Transverse colon (tissue), 4 donors: ENCODE measurements around the gene NAA40. TPM values are rescaled to one million over a fixed set of nuclear protein-coding genes. Genes with fewer than 3 reads are reported as not detected.

Source experiments
- DNase-seq: peaks from one replicate; pipeline ENCODE4 v3.0.0-alpha.2; 2019
- H3K27ac ChIP-seq, 4 donors: fragments of 200-600 bp; sonication (generic); 2 replicates each; pipeline ENCODE4 v1.5.1; 2016 to 2018; ENCODE audit warnings: inconsistent platforms in 4 of 4
- H3K27me3 ChIP-seq: fragments of 200-600 bp; sonication (generic); 2 replicates; pipeline ENCODE4 v1.5.1; 2017; ENCODE audit warnings: inconsistent platforms
- H3K36me3 ChIP-seq, 4 donors: fragments of 200-600 bp; sonication (generic); 2 replicates each; pipeline ENCODE4 v1.5.1; 2017 to 2019; ENCODE audit warnings: inconsistent platforms in 4 of 4
- H3K4me1 ChIP-seq, 4 donors: fragments of 200-600 bp; sonication (generic); 2 replicates each; pipeline ENCODE4 v1.5.1; 2017 to 2020; ENCODE audit warnings: inconsistent platforms in 4 of 4
- H3K4me3 ChIP-seq, 4 donors: fragments of 200-600 bp; sonication (generic); 1 replicate in 1 of 4; 2 replicates in 3 of 4; pipeline versions ENCODE4 v1.5.1 to v1.6.1; 2017 to 2019; ENCODE audit warnings: inconsistent platforms in 4 of 4
- H3K9me3 ChIP-seq, 2 donors: fragments of 200-600 bp; sonication (generic); 2 replicates each; pipeline ENCODE4 v1.5.1; 2017 to 2019; ENCODE audit warnings: inconsistent platforms in 2 of 2
- CTCF ChIP-seq, 5 experiments: fragments of 200-600 bp in 3 of 5; fragments of 450-650 bp in 2 of 5; sonication (generic) in 3 of 5; IDR thresholded peaks; 1 replicate in 2 of 5; 2 replicates in 3 of 5; pipeline ENCODE4 v1.5.1; 2016 to 2017; ENCODE audit warnings: antibody characterized with exemption in 5 of 5, inconsistent platforms in 3 of 5, mild to moderate bottlenecking in 2 of 5, moderate library complexity in 1 of 5
- EP300 ChIP-seq: sonication (generic); formaldehyde crosslinking; IDR thresholded peaks from one replicate; pipeline ENCODE4 v1.6.1; 2017; ENCODE audit warnings: antibody characterized with exemption, low read depth
- POLR2A ChIP-seq: fragments of 450-650 bp; IDR thresholded peaks from one replicate; pipeline ENCODE4 v1.6.1; 2016; ENCODE audit warnings: antibody characterized with exemption, mild to moderate bottlenecking, moderate library complexity
- POLR2AphosphoS5 ChIP-seq, 3 donors: sonication (generic); formaldehyde crosslinking; IDR thresholded peaks; one replicate each; pipeline ENCODE4 v1.6.1; 2016; ENCODE audit warnings: antibody characterized with exemption in 3 of 3
- WGBS, 2 donors: methylation state at CpG; one replicate each; pipeline ENCODE4 v1.1.5; 2018; ENCODE audit warnings: low coverage in 1 of 2; 5-methylcytosine and 5-hydroxymethylcytosine counted together
- in situ Hi-C, 4 donors: fragments of 200-750 bp; cut with MboI; loops; one replicate each; pipeline versions ENCODE4 v1.15.0 to v1.15.1; 2017; ENCODE audit warnings: low sequenced_read_pairs in 3 of 4, low pct_ligation_motif_present in 1 of 4, low pct_unique_long_range_greater_than_20kb in 1 of 4
- intact Hi-C: fragments of 100-400 bp; cut with DNase I; formaldehyde crosslinking; loops from one replicate; pipeline ENCODE4 v1.15.1; 2023; ENCODE audit warnings: low total_unique reads
- small RNA-seq, 4 donors: library from RNA; depleted of rRNA; stranded (forward); fragments of <200 nt; gene quantifications; one replicate each; pipeline ENCODE3, GENCODE V24; 2016
- total RNA-seq, 4 donors: library from RNA; depleted of rRNA; stranded (reverse); fragments of >200 nt; gene quantifications; one replicate each; pipeline ENCODE4 v1.1.0, GENCODE V29; 2016

The NAA40 gene
- total RNA-seq, 4 donors from 2014 or later, result 25.8 to 36.6 (median 34.3) TPM

GRCh38 chr11:64005691-64006090 is 66.9 kb downstream of the NAA40 start:
- Histone ChIP-seq H3K4me1 (peaks cover 3 to 20% (median 16%) of the 10 kb centered on the region in 4 donors), H3K27ac (no peak overlapping the region), H3K36me3 (no peaks in the 10 kb centered on the region), H3K9me3 (no peaks in the 10 kb centered on the region), H3K27me3 (peaks cover 9% of the 10 kb centered on the region), H3K4me3 (no peak overlapping the region)
- WGBS, 2 donors, result 89% methylated on average over 4 of the region's 4 CpGs; no CpG with 5 or more reads in 1 of the 2 donors
- in situ Hi-C loops, result loop anchor here in 1 of 4 donors (10.0 kb wide), 1 partner anchor 139 kb away; no protein-coding TSS in a partner anchor
- no peak for DNase-seq
- intact Hi-C loops, result no loop called here
- TF ChIP-seq POLR2AphosphoS5 (IDR thresholded peaks at IDR 0.05) (no peak), EP300 (no peak), CTCF (IDR thresholded peaks at IDR 0.05) (no peak), POLR2A (no peak)

GRCh38 chr11:64006398-64006797 is 67.6 kb downstream of the NAA40 start:
- WGBS, 2 donors, result 62 to 63% methylated on average over 10 to 12 of the region's 12 CpGs
- Histone ChIP-seq H3K27ac (no peak overlapping the region), H3K27me3 (peaks cover 9% of the 10 kb centered on the region), H3K4me3 (no peak overlapping the region), H3K36me3 (no peaks in the 10 kb centered on the region), H3K4me1 (peaks cover 0 to 17% (median 13%) of the 10 kb centered on the region in 4 donors), H3K9me3 (no peaks in the 10 kb centered on the region)
- no peak for TF ChIP-seq POLR2A
- TF ChIP-seq CTCF (IDR thresholded peaks at IDR 0.05), result no peak
- TF ChIP-seq POLR2AphosphoS5 (IDR thresholded peaks at IDR 0.05), result no peak
- in situ Hi-C loops, result loop anchor here in 1 of 4 donors (10.0 kb wide), 1 partner anchor 138 kb away; no protein-coding TSS in a partner anchor
- intact Hi-C loops, result no loop called here
- DNase-seq, result no peak

Small RNA genes lying within 50 kb of the gene (small RNA-seq; reads per million reads assigned to genes)
- gene RNU6-45P, result 0 reads per million in 4 donors

Other genes starting within 250 kb of the NAA40 start
- 10 to 100 TPM in 3 of 4 donors, 1 to 10 TPM in 1; 4.6 to 15.7 (median 11.0) TPM for gene ZFTA, start 170.2 kb upstream of the NAA40 start, total RNA-seq
- 1 to 10 TPM; 1.5 to 9.8 (median 5.2) TPM for gene SPINDOC, start 125.5 kb upstream of the NAA40 start, total RNA-seq
- 100 to 1,000 TPM in 1 of 4 donors, 10 to 100 TPM in 3; 33.0 to 106 (median 77.8) TPM for gene MARK2, start 99.9 kb upstream of the NAA40 start, total RNA-seq
- under 1 TPM in 2 of 4 donors, not detected in 2; 0.64 to 0.82 TPM for gene RCOR2, start 21.8 kb upstream of the NAA40 start, total RNA-seq
- gene COX8A, start 35.6 kb downstream of the NAA40 start, total RNA-seq, result 1,000 to 10,000 TPM in 2 of 4 donors, 100 to 1,000 TPM in 2; 471 to 1,475 (median 1,057) TPM
- 100 to 1,000 TPM in 1 of 4 donors, 10 to 100 TPM in 3; 52.7 to 114 (median 79.4) TPM for gene OTUB1, start 47.4 kb downstream of the NAA40 start, total RNA-seq
- gene FLRT1, start 96.9 kb downstream of the NAA40 start, total RNA-seq, result 1 to 10 TPM in 2 of 4 donors, under 1 TPM in 2; 0.32 to 1.4 (median 0.90) TPM
- gene MACROD1, start 227.1 kb downstream of the NAA40 start, total RNA-seq, result 10 to 100 TPM; 42.9 to 50.7 (median 50.1) TPM
- 100 to 1,000 TPM in 1 of 4 donors, 10 to 100 TPM in 3; 45.3 to 181 (median 65.9) TPM for gene STIP1, start 247.2 kb downstream of the NAA40 start, total RNA-seq